Measurements from ENCODE around the gene CCDC160. TPM values are rescaled to one million over a fixed set of nuclear protein-coding genes. Genes with fewer than 3 reads are reported as not detected.

CCDC160 gene
- total RNA-seq = 2.0 and 2.4 TPM in 2 replicates
- long read RNA-seq, transcript CCDC160-201 (2 exons, 1,299 nt) = major isoform, 5 of 10 reads
- long read RNA-seq, partial matches to known transcripts = 1 of 10 reads
- long read RNA-seq, other reads (novel, unspliced or antisense) = 4 of 10 reads

GRCh38 chrX:134236626-134237614 is at the start of gene CCDC160:
Gene CCDC160 (plus strand): TSS chrX:134237182. CDS start chrX:134244801, 7,619 bp downstream.
- H3K27me3 Mint-ChIP-seq (ENCODE audit: unreplicated experiment) = no peaks in the 10 kb centered on the region
- H3K4me3 Mint-ChIP-seq (ENCODE audit: unreplicated experiment) = peak within 1 kb of the TSS; percentile 73
- no peak for TF ChIP-seq CTCF (IDR thresholded peaks at IDR 0.05)
- no peak within 1 kb of the TSS for H3K27ac Mint-ChIP-seq (ENCODE audit: unreplicated experiment)
- no peaks in the 10 kb centered on the region for H3K9me3 Mint-ChIP-seq (ENCODE audit: unreplicated experiment)
- peaks cover 41% of the 10 kb centered on the region for H3K4me1 Mint-ChIP-seq (ENCODE audit: unreplicated experiment)
- no peaks in the 10 kb centered on the region for H3K36me3 Mint-ChIP-seq (ENCODE audit: unreplicated experiment)
- peak; percentile 91 for DNase-seq (ENCODE audit: extremely low spot score, unreplicated experiment)

GRCh38 chrX:134191281-134191680 is 45.7 kb upstream of the CCDC160 start:
- no peak overlapping the region for H3K4me3 Mint-ChIP-seq (ENCODE audit: unreplicated experiment)
- peaks cover 41% of the 10 kb centered on the region for H3K27me3 Mint-ChIP-seq (ENCODE audit: unreplicated experiment)
- H3K36me3 Mint-ChIP-seq (ENCODE audit: unreplicated experiment) = no peaks in the 10 kb centered on the region
- DNase-seq (ENCODE audit: extremely low spot score, unreplicated experiment) = no peak
- H3K9me3 Mint-ChIP-seq (ENCODE audit: unreplicated experiment) = no peaks in the 10 kb centered on the region
- H3K4me1 Mint-ChIP-seq (ENCODE audit: unreplicated experiment) = peaks cover 6% of the 10 kb centered on the region
- no peak overlapping the region for H3K27ac Mint-ChIP-seq (ENCODE audit: unreplicated experiment)
- no peak for TF ChIP-seq CTCF (IDR thresholded peaks at IDR 0.05)

GRCh38 chrX:134194915-134195314 is 42.1 kb upstream of the CCDC160 start:
- no peak overlapping the region for H3K4me3 Mint-ChIP-seq (ENCODE audit: unreplicated experiment)
- H3K4me1 Mint-ChIP-seq (ENCODE audit: unreplicated experiment) = no peaks in the 10 kb centered on the region
- no peak for DNase-seq (ENCODE audit: extremely low spot score, unreplicated experiment)
- no peak for TF ChIP-seq CTCF (IDR thresholded peaks at IDR 0.05)
- no peak overlapping the region for H3K27ac Mint-ChIP-seq (ENCODE audit: unreplicated experiment)
- H3K27me3 Mint-ChIP-seq (ENCODE audit: unreplicated experiment) = peaks cover 25% of the 10 kb centered on the region
- H3K36me3 Mint-ChIP-seq (ENCODE audit: unreplicated experiment) = no peaks in the 10 kb centered on the region
- H3K9me3 Mint-ChIP-seq (ENCODE audit: unreplicated experiment) = no peaks in the 10 kb centered on the region

GRCh38 chrX:134202561-134202960 is 34.4 kb upstream of the CCDC160 start:
- DNase-seq (ENCODE audit: extremely low spot score, unreplicated experiment) = no peak
- peaks cover 5% of the 10 kb centered on the region for H3K27me3 Mint-ChIP-seq (ENCODE audit: unreplicated experiment)
- no peak for TF ChIP-seq CTCF (IDR thresholded peaks at IDR 0.05)
- H3K36me3 Mint-ChIP-seq (ENCODE audit: unreplicated experiment) = no peaks in the 10 kb centered on the region
- no peaks in the 10 kb centered on the region for H3K9me3 Mint-ChIP-seq (ENCODE audit: unreplicated experiment)
- H3K27ac Mint-ChIP-seq (ENCODE audit: unreplicated experiment) = no peak overlapping the region
- H3K4me3 Mint-ChIP-seq (ENCODE audit: unreplicated experiment) = no peak overlapping the region
- H3K4me1 Mint-ChIP-seq (ENCODE audit: unreplicated experiment) = peaks cover 6% of the 10 kb centered on the region

- peaks cover 12% of the 10 kb centered on the region for H3K9me3 Mint-ChIP-seq (ENCODE audit: unreplicated experiment)
- no peak overlapping the region for H3K4me3 Mint-ChIP-seq (ENCODE audit: unreplicated experiment)
These were observed 30.8 kb upstream of the CCDC160 start for GRCh38 chrX:134206221-134206620.

More at GRCh38 chrX:134206221-134206620, 30.8 kb upstream of the CCDC160 start:
- H3K27me3 Mint-ChIP-seq (ENCODE audit: unreplicated experiment) = peaks cover 5% of the 10 kb centered on the region
- TF ChIP-seq CTCF (IDR thresholded peaks at IDR 0.05) = no peak
- peaks cover 1% of the 10 kb centered on the region for H3K36me3 Mint-ChIP-seq (ENCODE audit: unreplicated experiment)
- DNase-seq (ENCODE audit: extremely low spot score, unreplicated experiment) = no peak
- H3K27ac Mint-ChIP-seq (ENCODE audit: unreplicated experiment) = no peak overlapping the region
- H3K4me1 Mint-ChIP-seq (ENCODE audit: unreplicated experiment) = peaks cover 4% of the 10 kb centered on the region

All from osteocyte (in vitro differentiated cells).